Activated CD4-positive, alpha-beta memory T cell treated with anti-CD3 and anti-CD28 coated beads for 36 hours (primary cell): Measurements from ENCODE around the gene MVP. TPM values are rescaled to one million over a fixed set of nuclear protein-coding genes. Genes with fewer than 3 reads are reported as not detected.

Experiments used
- CTCF ChIA-PET: fragments of 350-600 bp; sonication (Branson Sonifier 250); formaldehyde crosslinking; loops from one replicate; lab custom pipeline; 2021; ENCODE audit warnings: antibody characterized with exemption, inconsistent platforms; lab: Charles Lee
- POLR2A ChIA-PET: fragments of 350-600 bp; sonication (Branson Sonifier 250); formaldehyde crosslinking; loops from one replicate; lab custom pipeline; 2021; ENCODE audit warnings: antibody characterized with exemption; lab: Charles Lee
- DNase-seq: peaks from one replicate; pipeline ENCODE4 v3.0.0-alpha.2; 2020
- H3K27ac Mint-ChIP-seq: one replicate; pipeline ENCODE4 v1.8.0; 2021; ENCODE audit warnings: mixed read lengths
- H3K27me3 Mint-ChIP-seq: one replicate; pipeline ENCODE4 v1.8.0; 2021; ENCODE audit warnings: mixed read lengths
- H3K36me3 Mint-ChIP-seq: one replicate; pipeline ENCODE4 v1.8.0; 2021; ENCODE audit warnings: mixed read lengths
- H3K4me1 Mint-ChIP-seq: one replicate; pipeline ENCODE4 v1.8.0; 2021; ENCODE audit warnings: low read depth, mixed read lengths
- H3K4me3 Mint-ChIP-seq: one replicate; pipeline ENCODE4 v1.8.0; 2021; ENCODE audit warnings: mild to moderate bottlenecking, mixed read lengths
- H3K9me3 Mint-ChIP-seq: one replicate; pipeline ENCODE4 v1.8.0; 2021; ENCODE audit warnings: mixed read lengths
- intact Hi-C: fragments of 100-400 bp; cut with micrococcal nuclease; formaldehyde crosslinking; loops from one replicate; pipeline ENCODE4 v1.15.1; 2023
- total RNA-seq, 2 experiments: library from RNA; stranded (reverse); gene quantifications; one replicate each; pipeline ENCODE4 v1.2.3, GENCODE V29; 2021

Gene MVP
- total RNA-seq, 2 experiments from 2014 or later: 149 to 156 TPM

GRCh38 chr16:29815793-29816693, 4.2 kb upstream of the MVP start, which contains the start of gene PAGR1:
TSS of gene PAGR1 (plus strand) at chr16:29816152. CDS start at chr16:29816526, 374 bp downstream.
- Mint-ChIP-seq H3K9me3 (no peaks in the 10 kb centered on the region), H3K27ac (peak within 1 kb of the TSS; percentile 90), H3K4me1 (peaks cover 41% of the 10 kb centered on the region), H3K27me3 (no peaks in the 10 kb centered on the region), H3K4me3 (peak within 1 kb of the TSS; percentile 98), H3K36me3 (peaks cover 36% of the 10 kb centered on the region)
- ChIA-PET CTCF (interaction anchor here (0.5 to 6.7 kb wide), 24 partner anchors 9 to 224 kb away, joined by 3 to 79 read pairs (median 4); partner anchors contain the start of genes KIF22, MAZ, QPRT and TAOK2), POLR2A (interaction anchor here (1.0 to 7.9 kb wide), 6 partner anchors 8 to 249 kb away, joined by 4 to 84 read pairs (median 12); partner anchors contain the start of genes ALDOA, KIF22 and MAZ)
- peak; percentile 99 for DNase-seq
- intact Hi-C loops: loop anchor here (1.0 kb wide), 3 partner anchors 11 to 114 kb away; no protein-coding TSS in a partner anchor

GRCh38 chr16:29816694-29817441, 3.4 kb upstream of the MVP start:
- H3K36me3 Mint-ChIP-seq: peaks cover 38% of the 10 kb centered on the region
- H3K9me3 Mint-ChIP-seq: no peaks in the 10 kb centered on the region
- H3K4me1 Mint-ChIP-seq: peaks cover 39% of the 10 kb centered on the region
- ChIA-PET POLR2A (interaction anchor here (0.8 to 7.9 kb wide), 8 partner anchors 9 to 248 kb away, joined by 3 to 84 read pairs (median 8); partner anchors contain the start of genes ALDOA, KIF22 and MAZ), CTCF (interaction anchor here (0.5 to 6.7 kb wide), 14 partner anchors 9 to 215 kb away, joined by 3 to 79 read pairs (median 5); partner anchors contain the start of genes KIF22 and MAZ)
- peak overlapping the region; percentile 90 for H3K27ac Mint-ChIP-seq
- H3K27me3 Mint-ChIP-seq: no peaks in the 10 kb centered on the region
- H3K4me3 Mint-ChIP-seq: peak overlapping the region; percentile 98
- peak; percentile 83 for DNase-seq
- intact Hi-C loops: loop anchor here (1.0 kb wide), 3 partner anchors 10 to 115 kb away; no protein-coding TSS in a partner anchor

- DNase-seq: no peak
- H3K27ac Mint-ChIP-seq: peak overlapping the region; percentile 83
- H3K4me3 Mint-ChIP-seq: peak overlapping the region; percentile 71
- peaks cover 51% of the 10 kb centered on the region for H3K4me1 Mint-ChIP-seq
- POLR2A ChIA-PET: interaction anchor here (0.9 to 7.9 kb wide), 3 partner anchors 8 to 158 kb away, joined by 3 to 84 read pairs (median 17); partner anchors contain the start of gene MAZ
- H3K36me3 Mint-ChIP-seq: peaks cover 38% of the 10 kb centered on the region
- H3K9me3 Mint-ChIP-seq: no peaks in the 10 kb centered on the region
- intact Hi-C loops: no loop called here
- no peaks in the 10 kb centered on the region for H3K27me3 Mint-ChIP-seq
- CTCF ChIA-PET: interaction anchor here (0.9 to 6.7 kb wide), 7 partner anchors 9 to 214 kb away, joined by 3 to 79 read pairs (median 7); partner anchors contain the start of genes KIF22 and MAZ
These were observed 2.2 kb upstream of the MVP start for GRCh38 chr16:29818082-29818481.

- intact Hi-C loops: no loop called here
- no peak for DNase-seq
- Mint-ChIP-seq H3K27me3 (no peaks in the 10 kb centered on the region), H3K27ac (peak overlapping the region; percentile 98), H3K9me3 (no peaks in the 10 kb centered on the region), H3K36me3 (peaks cover 38% of the 10 kb centered on the region), H3K4me1 (peaks cover 56% of the 10 kb centered on the region), H3K4me3 (peak overlapping the region; percentile 91)
- CTCF ChIA-PET: interaction anchor here (0.7 to 6.7 kb wide), 9 partner anchors 12 to 233 kb away, joined by 3 to 79 read pairs (median 5); partner anchors contain the start of gene MAZ
- POLR2A ChIA-PET: interaction anchor here (1.1 to 7.9 kb wide), 4 partner anchors 9 to 29 kb away, joined by 3 to 84 read pairs (median 6); partner anchors contain the start of gene MAZ
These were observed 756 bp upstream of the MVP start for GRCh38 chr16:29819506-29819905.

- Mint-ChIP-seq H3K27me3 (no peaks in the 10 kb centered on the region), H3K36me3 (peaks cover 35% of the 10 kb centered on the region), H3K4me1 (peaks cover 61% of the 10 kb centered on the region), H3K9me3 (no peaks in the 10 kb centered on the region), H3K27ac (peak overlapping the region; percentile 98), H3K4me3 (peak overlapping the region; percentile 91)
- intact Hi-C loops: loop anchor here (1.0 to 10.0 kb wide), 5 partner anchors 28 to 996 kb away; partner anchors contain the start of genes ATXN2L, CDIPT, MYL11 and TBC1D10B
- POLR2A ChIA-PET: interaction anchor here (0.8 to 7.9 kb wide), 6 partner anchors 13 to 174 kb away, joined by 3 to 84 read pairs (median 4); partner anchors contain the start of genes HIRIP3 and MAZ
- peak; percentile 79 for DNase-seq
- CTCF ChIA-PET: interaction anchor here (0.8 to 6.7 kb wide), 8 partner anchors 13 to 232 kb away, joined by 3 to 79 read pairs (median 6); partner anchors contain the start of genes KIF22 and MAZ
These were observed 724 bp downstream of the MVP start for GRCh38 chr16:29820730-29821642.

- H3K4me3 Mint-ChIP-seq: peak overlapping the region; percentile 91
- ChIA-PET CTCF (interaction anchor here (0.6 to 6.7 kb wide), 5 partner anchors 14 to 121 kb away, joined by 3 to 79 read pairs (median 27); partner anchors contain the start of genes KIF22 and MAZ), POLR2A (interaction anchor here (1.0 to 7.9 kb wide), 4 partner anchors 13 to 173 kb away, joined by 3 to 84 read pairs (median 6); partner anchors contain the start of genes HIRIP3, KIF22 and MAZ)
- peak overlapping the region; percentile 98 for H3K27ac Mint-ChIP-seq
- H3K36me3 Mint-ChIP-seq: peaks cover 33% of the 10 kb centered on the region
- DNase-seq: no peak
- intact Hi-C loops: loop anchor here (2.0 to 10.0 kb wide), 4 partner anchors 27 to 997 kb away; partner anchors contain the start of genes ATXN2L, MYL11 and TBC1D10B
- peaks cover 68% of the 10 kb centered on the region for H3K4me1 Mint-ChIP-seq
- no peaks in the 10 kb centered on the region for H3K9me3 Mint-ChIP-seq
- no peaks in the 10 kb centered on the region for H3K27me3 Mint-ChIP-seq
These were observed 1.4 kb downstream of the MVP start for GRCh38 chr16:29821643-29822115.

GRCh38 chr16:29824589-29825144, 4.4 kb downstream of the MVP start:
- POLR2A ChIA-PET: interaction anchor here (0.8 to 1.7 kb wide), 4 partner anchors 12 to 101 kb away, joined by 3 to 5 read pairs (median 4); partner anchors contain the start of genes KCTD13, KIF22 and PRRT2

GRCh38 chr16:29825145-29826044, 5.1 kb downstream of the MVP start:
- Mint-ChIP-seq H3K4me3 (peak overlapping the region; percentile 59), H3K27ac (peak overlapping the region; percentile 95), H3K9me3 (no peaks in the 10 kb centered on the region), H3K27me3 (no peaks in the 10 kb centered on the region), H3K4me1 (peaks cover 64% of the 10 kb centered on the region), H3K36me3 (peaks cover 9% of the 10 kb centered on the region)
- peak; percentile 72 for DNase-seq
- ChIA-PET POLR2A (interaction anchor here (0.6 to 3.1 kb wide), 5 partner anchors 8 to 19 kb away, joined by 3 to 17 read pairs (median 5); partner anchors contain the start of genes PAGR1 and PRRT2), CTCF (interaction anchor here (0.9 to 4.6 kb wide), 5 partner anchors 9 to 207 kb away, joined by 3 to 47 read pairs (median 9); partner anchors contain the start of gene PAGR1)
- intact Hi-C loops: loop anchor here (2.0 to 10.0 kb wide), 4 partner anchors 15 to 1001 kb away; partner anchors contain the start of genes ATXN2L, ITGAL, MYL11 and TBC1D10B

More at GRCh38 chr16:29824589-29825144, 4.4 kb downstream of the MVP start:
- H3K27me3 Mint-ChIP-seq: no peaks in the 10 kb centered on the region
- peaks cover 15% of the 10 kb centered on the region for H3K36me3 Mint-ChIP-seq
- H3K9me3 Mint-ChIP-seq: no peaks in the 10 kb centered on the region
- H3K27ac Mint-ChIP-seq: peak overlapping the region; percentile 95
- intact Hi-C loops: loop anchor here (2.0 to 10.0 kb wide), 4 partner anchors 14 to 1000 kb away; partner anchors contain the start of genes ATXN2L, ITGAL, MYL11 and TBC1D10B
- CTCF ChIA-PET: interaction anchor here (0.6 to 4.6 kb wide), 6 partner anchors 8 to 605 kb away, joined by 3 to 47 read pairs (median 5); partner anchors contain the start of genes DCTPP1 and PAGR1
- peak overlapping the region; percentile 59 for H3K4me3 Mint-ChIP-seq
- peaks cover 68% of the 10 kb centered on the region for H3K4me1 Mint-ChIP-seq
- no peak for DNase-seq
